GM23338 (cell line): ENCODE data around the gene SMCR8. TPM values are rescaled to one million over a fixed set of nuclear protein-coding genes. Genes with fewer than 3 reads are reported as not detected.
"Not testable (repeated sequence)": the region's sequence is repeated elsewhere in the genome, so short reads cannot be mapped to it uniquely, and the experiment has no call there.

Experiments used
- ATAC-seq: fragments of 200-7000 bp; cut with Tn5 transposase; 3 replicates; pipeline ENCODE4 v1.9.1; 2020
- DNase-seq: peaks from one replicate; pipeline ENCODE4 v3.0.0-alpha.2; 2015; ENCODE audit warnings: low spot score
- H2AFZ ChIP-seq: fragments of 200-600 bp; sonication (generic); 2 replicates; pipeline ENCODE4 v1.8.0; 2016; ENCODE audit warnings: antibody characterized with exemption, mild to moderate bottlenecking, moderate library complexity
- H3F3A ChIP-seq: fragments of 200-600 bp; sonication (generic); replicated peaks from 2 replicates; pipeline ENCODE4 v1.8.0; 2017; ENCODE audit warnings: antibody characterized with exemption, mixed run types, low read depth
- H3K27ac ChIP-seq: fragments of 200-600 bp; sonication (generic); 2 replicates; pipeline ENCODE4 v1.6.1; 2016; ENCODE audit warnings: low read depth
- H3K27me3 ChIP-seq: fragments of 200-600 bp; sonication (generic); 2 replicates; pipeline ENCODE4 v1.8.0; 2016; ENCODE audit warnings: mild to moderate bottlenecking, mixed run types, moderate library complexity; ENCODE audit not compliant: insufficient read depth
- H3K36me3 ChIP-seq: fragments of 200-600 bp; sonication (generic); 2 replicates; pipeline ENCODE4 v1.8.0; 2016; ENCODE audit warnings: mild to moderate bottlenecking; ENCODE audit not compliant: insufficient read depth
- H3K4me1 ChIP-seq: fragments of 200-600 bp; sonication (generic); 2 replicates; pipeline ENCODE4 v1.8.0; 2016; ENCODE audit warnings: mild to moderate bottlenecking, moderate library complexity; ENCODE audit not compliant: insufficient read depth
- H3K4me2 ChIP-seq: fragments of 200-600 bp; sonication (generic); 2 replicates; pipeline ENCODE4 v1.7.1; 2017; ENCODE audit warnings: mixed run types
- H3K4me3 ChIP-seq: fragments of 200-600 bp; sonication (generic); 2 replicates; pipeline ENCODE4 v1.6.1; 2016; ENCODE audit warnings: mixed run types
- H3K79me2 ChIP-seq: fragments of 200-600 bp; sonication (generic); replicated peaks from 2 replicates; pipeline ENCODE4 v1.8.0; 2017; ENCODE audit warnings: mild to moderate bottlenecking; ENCODE audit not compliant: insufficient read depth
- H3K9me2 ChIP-seq: fragments of 200-600 bp; sonication (generic); 2 replicates; pipeline ENCODE4 v1.8.0; 2017; ENCODE audit not compliant: insufficient read depth
- H4K20me1 ChIP-seq: fragments of 200-600 bp; sonication (generic); replicated peaks from 2 replicates; pipeline ENCODE4 v1.8.0; 2017; ENCODE audit warnings: mild to moderate bottlenecking; ENCODE audit not compliant: insufficient read depth
- H3K27ac Mint-ChIP-seq: 2 replicates; pipeline ENCODE4 v1.8.0; 2020; ENCODE audit warnings: inconsistent platforms, mild to moderate bottlenecking, moderate library complexity, mixed read lengths
- H3K27me3 Mint-ChIP-seq: 3 replicates; pipeline ENCODE4 v1.8.0; 2022; ENCODE audit warnings: low read depth, mild to moderate bottlenecking, moderate library complexity, mixed read lengths, inconsistent platforms; ENCODE audit not compliant: insufficient read depth, poor library complexity
- H3K36me3 Mint-ChIP-seq: 3 replicates; pipeline ENCODE4 v1.8.0; 2021; ENCODE audit warnings: low read depth, mild to moderate bottlenecking, inconsistent platforms, moderate library complexity, mixed read lengths
- H3K4me1 Mint-ChIP-seq: 3 replicates; pipeline ENCODE4 v1.8.0; 2020; ENCODE audit warnings: mild to moderate bottlenecking, inconsistent platforms, mixed read lengths
- H3K4me3 Mint-ChIP-seq: 3 replicates; pipeline ENCODE4 v1.8.0; 2021; ENCODE audit warnings: moderate library complexity, mild to moderate bottlenecking, inconsistent platforms, mixed read lengths
- H3K9me3 Mint-ChIP-seq: 3 replicates; pipeline ENCODE4 v1.8.0; 2020; ENCODE audit warnings: moderate library complexity, mild to moderate bottlenecking, inconsistent platforms, mixed read lengths
- NANOG ChIP-seq: IDR thresholded peaks from 2 replicates; pipeline ENCODE4 v1.6.1; 2016; ENCODE audit warnings: antibody characterized with exemption, borderline replicate concordance
- polyA plus RNA-seq: library from polyadenylated mRNA; unstranded; fragments of >200 nt; fragmentation: Nextera tagmentation; extraction: Ambion mirVana; gene quantifications from 2 replicates; pipeline ENCODE4 v1.2.1, GENCODE V29; 2016
- total RNA-seq: library from RNA; depleted of rRNA; stranded (reverse); fragments of >200 nt; shearing (Covaris generic); gene quantifications from 2 replicates; pipeline ENCODE4 v1.2.3, GENCODE V29; 2014
- TF ChIP-seq, protein P1 (sequence below): fragments of 250-450 bp; sonication (Bioruptor Pico); IDR thresholded peaks from 2 replicates; pipeline ENCODE4 v1.5.0; 2020; ENCODE audit warnings: mild to moderate bottlenecking, moderate library complexity
- TF ChIP-seq, protein P2 (sequence below): IDR thresholded peaks from 2 replicates; pipeline ENCODE4 v1.6.1; 2016; ENCODE audit warnings: antibody characterized with exemption
- TF ChIP-seq, protein P3 (sequence below), 2 experiments: fragments of 200-600 bp in 1 of 2; sonication (generic) in 1 of 2; conservative IDR thresholded peaks; 2 replicates each; pipeline versions ENCODE4 v1.5.1 to v1.6.1; 2016 to 2017; ENCODE audit warnings: antibody characterized with exemption in 2 of 2, low read depth in 2 of 2, mild to moderate bottlenecking in 2 of 2, moderate library complexity in 1 of 2

SMCR8 gene
- total and polyA plus RNA-seq, 2 experiments from 2014 or later, result 1.5 to 20.1 TPM

DNA sequence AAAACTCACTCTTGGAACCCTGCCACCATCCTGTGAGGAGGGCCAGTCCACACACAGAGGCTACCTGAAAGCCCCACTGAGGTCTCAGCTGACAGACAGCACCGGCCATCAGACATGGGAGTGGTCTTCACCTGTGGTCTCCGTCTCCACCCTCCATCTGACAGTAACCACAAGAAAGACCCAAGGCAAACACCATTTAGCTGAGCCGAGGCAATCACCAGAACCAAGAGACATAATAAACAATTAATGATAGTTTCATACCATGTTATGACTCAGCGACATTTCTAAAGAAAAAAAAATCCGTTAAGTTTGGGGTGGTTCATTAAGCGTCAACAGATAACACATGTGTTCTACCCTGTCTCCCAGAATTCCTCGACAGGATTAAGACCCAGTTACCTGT lies 56.4 kb downstream of the SMCR8 start (continued):
- TF ChIP-seq, protein P1, sequence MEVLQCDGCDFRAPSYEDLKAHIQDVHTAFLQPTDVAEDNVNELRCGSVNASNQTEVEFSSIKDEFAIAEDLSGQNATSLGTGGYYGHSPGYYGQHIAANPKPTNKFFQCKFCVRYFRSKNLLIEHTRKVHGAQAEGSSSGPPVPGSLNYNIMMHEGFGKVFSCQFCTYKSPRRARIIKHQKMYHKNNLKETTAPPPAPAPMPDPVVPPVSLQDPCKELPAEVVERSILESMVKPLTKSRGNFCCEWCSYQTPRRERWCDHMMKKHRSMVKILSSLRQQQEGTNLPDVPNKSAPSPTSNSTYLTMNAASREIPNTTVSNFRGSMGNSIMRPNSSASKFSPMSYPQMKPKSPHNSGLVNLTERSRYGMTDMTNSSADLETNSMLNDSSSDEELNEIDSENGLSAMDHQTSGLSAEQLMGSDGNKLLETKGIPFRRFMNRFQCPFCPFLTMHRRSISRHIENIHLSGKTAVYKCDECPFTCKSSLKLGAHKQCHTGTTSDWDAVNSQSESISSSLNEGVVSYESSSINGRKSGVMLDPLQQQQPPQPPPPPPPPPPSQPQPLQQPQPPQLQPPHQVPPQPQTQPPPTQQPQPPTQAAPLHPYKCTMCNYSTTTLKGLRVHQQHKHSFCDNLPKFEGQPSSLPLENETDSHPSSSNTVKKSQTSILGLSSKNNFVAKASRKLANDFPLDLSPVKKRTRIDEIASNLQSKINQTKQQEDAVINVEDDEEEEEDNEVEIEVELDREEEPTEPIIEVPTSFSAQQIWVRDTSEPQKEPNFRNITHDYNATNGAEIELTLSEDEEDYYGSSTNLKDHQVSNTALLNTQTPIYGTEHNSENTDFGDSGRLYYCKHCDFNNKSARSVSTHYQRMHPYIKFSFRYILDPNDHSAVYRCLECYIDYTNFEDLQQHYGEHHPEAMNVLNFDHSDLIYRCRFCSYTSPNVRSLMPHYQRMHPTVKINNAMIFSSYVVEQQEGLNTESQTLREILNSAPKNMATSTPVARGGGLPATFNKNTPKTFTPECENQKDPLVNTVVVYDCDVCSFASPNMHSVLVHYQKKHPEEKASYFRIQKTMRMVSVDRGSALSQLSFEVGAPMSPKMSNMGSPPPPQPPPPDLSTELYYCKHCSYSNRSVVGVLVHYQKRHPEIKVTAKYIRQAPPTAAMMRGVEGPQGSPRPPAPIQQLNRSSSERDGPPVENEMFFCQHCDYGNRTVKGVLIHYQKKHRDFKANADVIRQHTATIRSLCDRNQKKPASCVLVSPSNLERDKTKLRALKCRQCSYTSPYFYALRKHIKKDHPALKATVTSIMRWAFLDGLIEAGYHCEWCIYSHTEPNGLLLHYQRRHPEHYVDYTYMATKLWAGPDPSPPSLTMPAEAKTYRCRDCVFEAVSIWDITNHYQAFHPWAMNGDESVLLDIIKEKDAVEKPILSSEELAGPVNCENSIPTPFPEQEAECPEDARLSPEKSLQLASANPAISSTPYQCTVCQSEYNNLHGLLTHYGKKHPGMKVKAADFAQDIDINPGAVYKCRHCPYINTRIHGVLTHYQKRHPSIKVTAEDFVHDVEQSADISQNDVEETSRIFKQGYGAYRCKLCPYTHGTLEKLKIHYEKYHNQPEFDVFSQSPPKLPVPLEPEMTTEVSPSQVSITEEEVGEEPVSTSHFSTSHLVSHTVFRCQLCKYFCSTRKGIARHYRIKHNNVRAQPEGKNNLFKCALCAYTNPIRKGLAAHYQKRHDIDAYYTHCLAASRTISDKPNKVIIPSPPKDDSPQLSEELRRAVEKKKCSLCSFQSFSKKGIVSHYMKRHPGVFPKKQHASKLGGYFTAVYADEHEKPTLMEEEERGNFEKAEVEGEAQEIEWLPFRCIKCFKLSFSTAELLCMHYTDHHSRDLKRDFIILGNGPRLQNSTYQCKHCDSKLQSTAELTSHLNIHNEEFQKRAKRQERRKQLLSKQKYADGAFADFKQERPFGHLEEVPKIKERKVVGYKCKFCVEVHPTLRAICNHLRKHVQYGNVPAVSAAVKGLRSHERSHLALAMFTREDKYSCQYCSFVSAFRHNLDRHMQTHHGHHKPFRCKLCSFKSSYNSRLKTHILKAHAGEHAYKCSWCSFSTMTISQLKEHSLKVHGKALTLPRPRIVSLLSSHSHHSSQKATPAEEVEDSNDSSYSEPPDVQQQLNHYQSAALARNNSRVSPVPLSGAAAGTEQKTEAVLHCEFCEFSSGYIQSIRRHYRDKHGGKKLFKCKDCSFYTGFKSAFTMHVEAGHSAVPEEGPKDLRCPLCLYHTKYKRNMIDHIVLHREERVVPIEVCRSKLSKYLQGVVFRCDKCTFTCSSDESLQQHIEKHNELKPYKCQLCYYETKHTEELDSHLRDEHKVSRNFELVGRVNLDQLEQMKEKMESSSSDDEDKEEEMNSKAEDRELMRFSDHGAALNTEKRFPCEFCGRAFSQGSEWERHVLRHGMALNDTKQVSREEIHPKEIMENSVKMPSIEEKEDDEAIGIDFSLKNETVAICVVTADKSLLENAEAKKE, result no peak
- no peak for TF ChIP-seq NANOG
- TF ChIP-seq, protein P2, sequence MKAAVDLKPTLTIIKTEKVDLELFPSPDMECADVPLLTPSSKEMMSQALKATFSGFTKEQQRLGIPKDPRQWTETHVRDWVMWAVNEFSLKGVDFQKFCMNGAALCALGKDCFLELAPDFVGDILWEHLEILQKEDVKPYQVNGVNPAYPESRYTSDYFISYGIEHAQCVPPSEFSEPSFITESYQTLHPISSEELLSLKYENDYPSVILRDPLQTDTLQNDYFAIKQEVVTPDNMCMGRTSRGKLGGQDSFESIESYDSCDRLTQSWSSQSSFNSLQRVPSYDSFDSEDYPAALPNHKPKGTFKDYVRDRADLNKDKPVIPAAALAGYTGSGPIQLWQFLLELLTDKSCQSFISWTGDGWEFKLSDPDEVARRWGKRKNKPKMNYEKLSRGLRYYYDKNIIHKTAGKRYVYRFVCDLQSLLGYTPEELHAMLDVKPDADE, result no peak
- TF ChIP-seq, protein P3, sequence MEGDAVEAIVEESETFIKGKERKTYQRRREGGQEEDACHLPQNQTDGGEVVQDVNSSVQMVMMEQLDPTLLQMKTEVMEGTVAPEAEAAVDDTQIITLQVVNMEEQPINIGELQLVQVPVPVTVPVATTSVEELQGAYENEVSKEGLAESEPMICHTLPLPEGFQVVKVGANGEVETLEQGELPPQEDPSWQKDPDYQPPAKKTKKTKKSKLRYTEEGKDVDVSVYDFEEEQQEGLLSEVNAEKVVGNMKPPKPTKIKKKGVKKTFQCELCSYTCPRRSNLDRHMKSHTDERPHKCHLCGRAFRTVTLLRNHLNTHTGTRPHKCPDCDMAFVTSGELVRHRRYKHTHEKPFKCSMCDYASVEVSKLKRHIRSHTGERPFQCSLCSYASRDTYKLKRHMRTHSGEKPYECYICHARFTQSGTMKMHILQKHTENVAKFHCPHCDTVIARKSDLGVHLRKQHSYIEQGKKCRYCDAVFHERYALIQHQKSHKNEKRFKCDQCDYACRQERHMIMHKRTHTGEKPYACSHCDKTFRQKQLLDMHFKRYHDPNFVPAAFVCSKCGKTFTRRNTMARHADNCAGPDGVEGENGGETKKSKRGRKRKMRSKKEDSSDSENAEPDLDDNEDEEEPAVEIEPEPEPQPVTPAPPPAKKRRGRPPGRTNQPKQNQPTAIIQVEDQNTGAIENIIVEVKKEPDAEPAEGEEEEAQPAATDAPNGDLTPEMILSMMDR (conservative IDR thresholded peaks at IDR 0.05; ENCODE audit: low read depth in 2 of 2), result no peak

- not testable (repeated sequence) for H3K9me2 ChIP-seq, H3K4me2 ChIP-seq, H3K79me2 ChIP-seq, H3K27me3 Mint-ChIP-seq, H3K27me3 ChIP-seq, H2AFZ ChIP-seq, H3K36me3 Mint-ChIP-seq, ATAC-seq, H4K20me1 ChIP-seq, H3K4me1 Mint-ChIP-seq, H3K9me3 Mint-ChIP-seq, H3K4me1 ChIP-seq, H3K4me3 ChIP-seq, H3K27ac ChIP-seq, DNase-seq, H3K36me3 ChIP-seq, H3K27ac Mint-ChIP-seq, H3K4me3 Mint-ChIP-seq, H3F3A ChIP-seq
Measured at GRCh38 chr17:18373181-18373580, 58.1 kb downstream of the SMCR8 start.
